Liver (tissue), 9 donors: ENCODE data around the gene NINJ2. TPM values are rescaled to one million over a fixed set of nuclear protein-coding genes. Genes with fewer than 3 reads are reported as not detected.

Experiments
- DNase-seq: peaks from one replicate; pipeline ENCODE4 v3.0.0-alpha.2; 2017; ENCODE audit warnings: low spot score
- H3K27ac ChIP-seq, 2 donors: one replicate each; pipeline ENCODE4 v1.7.0; 2013; ENCODE audit warnings: inconsistent platforms in 2 of 2, low read length in 2 of 2, control low read depth in 1 of 2, low read depth in 1 of 2, mild to moderate bottlenecking in 1 of 2
- H3K27me3 ChIP-seq, 4 donors: one replicate each; pipeline versions ENCODE4 v1.6.1 to v1.7.0; 2013; ENCODE audit warnings: low read length in 3 of 4, inconsistent platforms in 1 of 4, mild to moderate bottlenecking in 1 of 4, moderate library complexity in 1 of 4; ENCODE audit not compliant: control insufficient read depth in 4 of 4, insufficient read depth in 4 of 4
- H3K36me3 ChIP-seq, 4 donors: one replicate each; pipeline versions ENCODE4 v1.6.1 to v1.7.0; 2013; ENCODE audit warnings: low read length in 3 of 4, mild to moderate bottlenecking in 3 of 4, low read depth in 1 of 4, moderate library complexity in 1 of 4; ENCODE audit not compliant: control insufficient read depth in 4 of 4, insufficient read depth in 3 of 4
- H3K4me1 ChIP-seq, 4 donors: one replicate each; pipeline versions ENCODE4 v1.6.1 to v1.7.0; 2013; ENCODE audit warnings: low read length in 3 of 4, mild to moderate bottlenecking in 3 of 4, moderate library complexity in 1 of 4; ENCODE audit not compliant: control insufficient read depth in 4 of 4, insufficient read depth in 4 of 4
- H3K4me3 ChIP-seq, 3 donors: one replicate each; pipeline versions ENCODE4 v1.6.1 to v1.7.0; 2013; ENCODE audit warnings: low read length in 3 of 3, control low read depth in 1 of 3, low read depth in 1 of 3, mild to moderate bottlenecking in 1 of 3
- H3K9ac ChIP-seq, 2 donors: one replicate each; pipeline ENCODE4 v1.7.0; 2013; ENCODE audit warnings: low read length in 2 of 2, mild to moderate bottlenecking in 2 of 2, moderate library complexity in 2 of 2, control low read depth in 1 of 2, low read depth in 1 of 2
- H3K9me3 ChIP-seq, 4 donors: one replicate each; pipeline versions ENCODE4 v1.6.1 to v1.7.0; 2013; ENCODE audit warnings: low read length in 3 of 4; ENCODE audit not compliant: control insufficient read depth in 4 of 4
- ATF3 ChIP-seq: IDR thresholded peaks from 2 replicates; pipeline ENCODE4 v1.6.1; 2016; ENCODE audit warnings: antibody characterized with exemption
- CTCF ChIP-seq: fragments of 150-350 bp; IDR thresholded peaks from 2 replicates; pipeline ENCODE4 v1.5.1; 2017; ENCODE audit warnings: improper control_type of control experiment, low read depth, low read length; ENCODE audit not compliant: missing input control
- EGR1 ChIP-seq, 2 donors: IDR thresholded peaks; 2 replicates each; pipeline ENCODE4 v1.6.1; 2016 to 2018; ENCODE audit warnings: antibody characterized with exemption in 2 of 2, low read depth in 2 of 2
- FOXA1 ChIP-seq: IDR thresholded peaks from 2 replicates; pipeline ENCODE4 v1.6.1; 2016; ENCODE audit warnings: antibody characterized with exemption
- FOXA2 ChIP-seq: IDR thresholded peaks from 2 replicates; pipeline ENCODE4 v1.6.1; 2016; ENCODE audit warnings: antibody characterized with exemption
- GABPA ChIP-seq, 2 donors: IDR thresholded peaks in 1 of 2; conservative IDR thresholded peaks in 1 of 2; 2 replicates each; pipeline ENCODE4 v1.6.1; 2016; ENCODE audit warnings: antibody characterized with exemption in 2 of 2, mild to moderate bottlenecking in 1 of 2, moderate library complexity in 1 of 2
- HNF4A ChIP-seq, 2 donors: conservative IDR thresholded peaks; 2 replicates each; pipeline ENCODE4 v1.6.1; 2016; ENCODE audit warnings: antibody characterized with exemption in 2 of 2, mild to moderate bottlenecking in 2 of 2
- HNF4G ChIP-seq: IDR thresholded peaks from 2 replicates; pipeline ENCODE4 v1.6.1; 2016; ENCODE audit warnings: antibody characterized with exemption
- JUND ChIP-seq, 2 donors: IDR thresholded peaks; 2 replicates each; pipeline ENCODE4 v1.6.1; 2016; ENCODE audit warnings: antibody characterized with exemption in 2 of 2
- MAX ChIP-seq: IDR thresholded peaks from 2 replicates; pipeline ENCODE4 v1.6.1; 2016; ENCODE audit warnings: antibody characterized with exemption
- NR2F2 ChIP-seq: IDR thresholded peaks from 2 replicates; pipeline ENCODE4 v1.6.1; 2016; ENCODE audit warnings: antibody characterized with exemption
- RAD21 ChIP-seq, 2 donors: IDR thresholded peaks; 2 replicates each; pipeline ENCODE4 v1.6.1; 2016; ENCODE audit warnings: antibody characterized with exemption in 2 of 2, mild to moderate bottlenecking in 2 of 2
- REST ChIP-seq: IDR thresholded peaks from 2 replicates; pipeline ENCODE4 v1.6.1; 2016; ENCODE audit warnings: antibody characterized with exemption, mild to moderate bottlenecking
- RXRA ChIP-seq, 2 donors: IDR thresholded peaks; 2 replicates each; pipeline ENCODE4 v1.6.1; 2017 to 2018; ENCODE audit warnings: antibody characterized with exemption in 2 of 2, mild to moderate bottlenecking in 1 of 2
- SP1 ChIP-seq: IDR thresholded peaks from 2 replicates; pipeline ENCODE4 v1.6.1; 2018; ENCODE audit warnings: antibody characterized with exemption, mild to moderate bottlenecking
- TAF1 ChIP-seq: conservative IDR thresholded peaks from 2 replicates; pipeline ENCODE4 v1.6.1; 2016; ENCODE audit warnings: antibody characterized with exemption, mild to moderate bottlenecking
- YY1 ChIP-seq: IDR thresholded peaks from 2 replicates; pipeline ENCODE4 v1.6.1; 2016; ENCODE audit warnings: antibody characterized with exemption, mild to moderate bottlenecking
- ZBTB33 ChIP-seq: IDR thresholded peaks from 2 replicates; pipeline ENCODE4 v1.6.1; 2016; ENCODE audit warnings: antibody characterized with exemption
- WGBS: extraction: QIAGEN DNeasy Blood & Tissue Kit; methylation state at CpG from one replicate; pipeline ENCODE4 v1.1.7; 2013; 5-methylcytosine and 5-hydroxymethylcytosine counted together
- polyA plus RNA-seq, 2 donors: library from polyadenylated mRNA; stranded (reverse) in 1 of 2; unstranded in 1 of 2; fragments of 200-250 nt in 1 of 2; fragments of >200 nt in 1 of 2; fragmentation: Nextera tagmentation in 1 of 2; extraction: Ambion mirVana in 1 of 2; gene quantifications; one replicate each; pipeline versions ENCODE4 v1.2.1 to v1.2.3, GENCODE V29; 2013 to 2015
- total RNA-seq, 2 donors: library from RNA; depleted of rRNA; stranded (reverse); fragments of >200 nt; gene quantifications; one replicate each; pipeline ENCODE4 v1.2.3, GENCODE V29; 2014
- donor health status: healthy.
- donor health status: healthy.
- donor health status: healthy.
- donor health status: healthy.
- donor health status: healthy.

Gene NINJ2
- total and polyA plus RNA-seq, 4 donors = 6.7 to 16.5 (median 15.4) TPM

- peak; percentile 79 for DNase-seq
- Histone ChIP-seq H3K27me3 (no peaks in the 10 kb centered on the region), H3K9ac (no peak overlapping the region), H3K4me1 (peaks cover 22 to 49% (median 40%) of the 10 kb centered on the region in 4 donors), H3K36me3 (no peaks in the 10 kb centered on the region), H3K4me3 (no peak overlapping the region), H3K27ac (peak overlapping the region; percentile 85 to 86), H3K9me3 (no peaks in the 10 kb centered on the region)
- WGBS = 24% methylated on average over 8 of the region's 8 CpGs
- no peak for TF ChIP-seq HNF4G
- TF ChIP-seq EGR1 (IDR thresholded peaks at IDR 0.05; ENCODE audit: low read depth in 2 of 2) = no peak
- TF ChIP-seq ATF3 = peak; percentile 21
- TF ChIP-seq NR2F2 = peak; percentile 79
- TF ChIP-seq TAF1 = no peak
- peak; percentile 62 to 81 for TF ChIP-seq HNF4A (conservative IDR thresholded peaks at IDR 0.05)
- TF ChIP-seq MAX = peak; percentile 38
- no peak for TF ChIP-seq GABPA (IDR thresholded peaks at IDR 0.05 in 1 of 2, conservative IDR thresholded peaks at IDR 0.05 in 1 of 2)
- TF ChIP-seq REST = no peak
- TF ChIP-seq ZBTB33 = no peak
- TF ChIP-seq RAD21 (IDR thresholded peaks at IDR 0.05) = peak; percentile 37 to 45
- peak; percentile 67 for TF ChIP-seq YY1
- TF ChIP-seq FOXA1 = peak; percentile 35
- peak; percentile 28 for TF ChIP-seq FOXA2
- TF ChIP-seq RXRA (IDR thresholded peaks at IDR 0.05) = peak; percentile 71 to 84
- TF ChIP-seq CTCF = no peak
- TF ChIP-seq SP1 = peak; percentile 48
- TF ChIP-seq JUND (IDR thresholded peaks at IDR 0.05) = peak; percentile 49 to 59
Measured at GRCh38 chr12:645563-646071, 17.6 kb downstream of the NINJ2 start.
